Activated CD4-positive, CD25-positive, alpha-beta regulatory T cell (primary cell): ENCODE results near the gene ENOX1.
"Not testable (repeated sequence)": the region's sequence is repeated elsewhere in the genome, so short reads cannot be mapped to it uniquely, and the experiment has no call there.

ENCODE experiments used
- DNase-seq, 4 experiments: peaks; one replicate each; lab custom pipeline; 2025; lab: John Stamatoyannopoulos, UW

The ENOX1 gene

GRCh38 chr13:43200736-43201135, 586.0 kb downstream of the ENOX1 start:
- DNase-seq = no peak

- DNase-seq = no peak
These were observed 586.5 kb downstream of the ENOX1 start for GRCh38 chr13:43200307-43200706.

- no peak for DNase-seq
These were observed 589.9 kb downstream of the ENOX1 start for GRCh38 chr13:43196750-43197370.

- DNase-seq = no peak
These were observed 590.6 kb downstream of the ENOX1 start for GRCh38 chr13:43196086-43196621.

- DNase-seq = no peak
These were observed 591.2 kb downstream of the ENOX1 start for GRCh38 chr13:43195551-43195950.

GRCh38 chr13:43195112-43195511, 591.7 kb downstream of the ENOX1 start:
- no peak for DNase-seq

- no peak for DNase-seq
These were observed 592.9 kb downstream of the ENOX1 start for GRCh38 chr13:43193789-43194420.

GRCh38 chr13:43191546-43191945, 595.2 kb downstream of the ENOX1 start:
- DNase-seq = no peak

- no peak for DNase-seq
These were observed 601.5 kb downstream of the ENOX1 start for GRCh38 chr13:43185226-43185625.

GRCh38 chr13:43180837-43181236, 605.9 kb downstream of the ENOX1 start:
- DNase-seq = no peak

GRCh38 chr13:43180036-43180660, 606.6 kb downstream of the ENOX1 start:
- no peak for DNase-seq

- DNase-seq = no peak
These were observed 615.3 kb downstream of the ENOX1 start for GRCh38 chr13:43171489-43171888.

- DNase-seq = no peak
These were observed 616.3 kb downstream of the ENOX1 start for GRCh38 chr13:43170506-43170905.

GRCh38 chr13:43168434-43168833, 618.3 kb downstream of the ENOX1 start:
- not testable (repeated sequence) for DNase-seq

- no peak for DNase-seq
These were observed 619.0 kb downstream of the ENOX1 start for GRCh38 chr13:43167731-43168130.

- no peak for DNase-seq
These were observed 619.9 kb downstream of the ENOX1 start for GRCh38 chr13:43166644-43167457.
